GM23248 (cell line): Measurements from ENCODE around the gene ZDHHC24. TPM values are rescaled to one million over a fixed set of nuclear protein-coding genes. Genes with fewer than 3 reads are reported as not detected.

Experiments
- DNase-seq: peaks from one replicate; pipeline ENCODE4 v3.0.0-alpha.2; 2015
- H2AFZ ChIP-seq: fragments of 200-600 bp; sonication (generic); 2 replicates; pipeline ENCODE4 v1.6.1; 2016; ENCODE audit warnings: antibody characterized with exemption
- H3F3A ChIP-seq: fragments of 200-600 bp; sonication (generic); 2 replicates; pipeline ENCODE4 v1.6.1; 2016; ENCODE audit warnings: mild to moderate bottlenecking, antibody characterized with exemption, mixed run types; ENCODE audit not compliant: insufficient read depth
- H3K27ac ChIP-seq: fragments of 200-600 bp; sonication (generic); 2 replicates; pipeline ENCODE4 v1.5.1; 2016; ENCODE audit warnings: mild to moderate bottlenecking
- H3K27me3 ChIP-seq: fragments of 200-600 bp; sonication (generic); replicated peaks from 2 replicates; pipeline ENCODE4 v1.6.1; 2016; ENCODE audit warnings: mild to moderate bottlenecking; ENCODE audit not compliant: insufficient read depth
- H3K36me3 ChIP-seq: fragments of 200-600 bp; sonication (generic); 2 replicates; pipeline ENCODE4 v1.6.1; 2016; ENCODE audit warnings: low read depth, mild to moderate bottlenecking
- H3K4me1 ChIP-seq: fragments of 200-600 bp; sonication (generic); 2 replicates; pipeline ENCODE4 v1.6.1; 2016; ENCODE audit warnings: mild to moderate bottlenecking; ENCODE audit not compliant: insufficient read depth
- H3K4me2 ChIP-seq: fragments of 200-600 bp; sonication (generic); one replicate; pipeline ENCODE4 v1.6.1; 2016; ENCODE audit warnings: mild to moderate bottlenecking; ENCODE audit not compliant: unreplicated experiment
- H3K4me3 ChIP-seq: fragments of 200-600 bp; sonication (generic); 2 replicates; pipeline ENCODE4 v1.5.1; 2016; ENCODE audit warnings: mild to moderate bottlenecking
- H3K79me2 ChIP-seq: fragments of 200-600 bp; sonication (generic); 2 replicates; pipeline ENCODE4 v1.6.1; 2016; ENCODE audit warnings: mild to moderate bottlenecking; ENCODE audit not compliant: insufficient read depth
- H3K9ac ChIP-seq: fragments of 200-600 bp; sonication (generic); 2 replicates; pipeline ENCODE4 v1.6.1; 2016; ENCODE audit warnings: mild to moderate bottlenecking
- H3K9me2 ChIP-seq: fragments of 200-600 bp; sonication (generic); 2 replicates; pipeline ENCODE4 v1.6.1; 2016; ENCODE audit warnings: mixed run types, mild to moderate bottlenecking, moderate library complexity; ENCODE audit not compliant: insufficient read depth
- H3K9me3 ChIP-seq: fragments of 200-600 bp; sonication (generic); one replicate; pipeline ENCODE4 v1.6.1; 2017; ENCODE audit warnings: low read depth
- H4K20me1 ChIP-seq: fragments of 200-600 bp; sonication (generic); 2 replicates; pipeline ENCODE4 v1.6.0; 2016; ENCODE audit not compliant: insufficient read depth
- EZH2 ChIP-seq: fragments of 200-600 bp; sonication (generic); IDR thresholded peaks from 2 replicates; pipeline ENCODE4 v1.6.1; 2018; ENCODE audit warnings: antibody characterized with exemption, mild to moderate bottlenecking; ENCODE audit not compliant: insufficient read depth, poor library complexity, severe bottlenecking
- EZH2phosphoT487 ChIP-seq: fragments of 200-600 bp; sonication (generic); IDR thresholded peaks from 2 replicates; pipeline ENCODE4 v1.6.1; 2018; ENCODE audit warnings: antibody characterized with exemption, moderate library complexity, mild to moderate bottlenecking, low read depth; ENCODE audit not compliant: insufficient read depth
- WGBS, 2 experiments: methylation state at CpG; one replicate each; pipeline ENCODE4 v1.1.6; 2015 to 2017; ENCODE audit warnings: low lambda C conversion rate in 2 of 2, low coverage in 1 of 2; ENCODE audit errors: missing lambda C conversion rate in 2 of 2; 5-methylcytosine and 5-hydroxymethylcytosine counted together
- in situ Hi-C: fragments of 300-500 bp; cut with MboI; formaldehyde crosslinking; loops from 2 replicates; pipeline ENCODE4 v1.15.0; 2020
- polyA plus RNA-seq: library from polyadenylated mRNA; unstranded; fragments of >200 nt; fragmentation: Nextera tagmentation; extraction: Ambion mirVana; gene quantifications from 2 replicates; pipeline ENCODE4 v1.2.1, GENCODE V29; 2016
- total RNA-seq: library from RNA; depleted of rRNA; stranded (reverse); fragments of >200 nt; shearing (Covaris generic); gene quantifications from 2 replicates; pipeline ENCODE4 v1.2.3, GENCODE V29; 2014; rRNA removed

Gene ZDHHC24
- 20.8 and 27.3 TPM in 2 replicates for total RNA-seq
- polyA plus RNA-seq = 22.3 and 23.5 TPM in 2 replicates

GRCh38 chr11:66545701-66546367 is at the start of gene ZDHHC24:
Gene ZDHHC24 (minus strand): TSS chr11:66546048. CDS start chr11:66546003, 45 bp downstream.
- no peaks in the 10 kb centered on the region for H3K9me2 ChIP-seq
- TF ChIP-seq EZH2phosphoT487 (no peak), EZH2 (no peak)
- H3K79me2 ChIP-seq = peaks cover 7% of the 10 kb centered on the region; the same call in 1 of the 2 replicates
- 1% methylated on average over 46 to 61 of the region's 71 CpGs for WGBS, 2 experiments
- no peaks in the 10 kb centered on the region for H3K36me3 ChIP-seq
- in situ Hi-C loops = no loop called here
- DNase-seq = peak; percentile 99
- H3K27ac ChIP-seq = peak within 1 kb of the TSS; percentile 44
- peak within 1 kb of the TSS; percentile 93 for H3K9ac ChIP-seq
- H3F3A ChIP-seq = no peaks in the 10 kb centered on the region
- no peaks in the 10 kb centered on the region for H4K20me1 ChIP-seq
- peak within 1 kb of the TSS; percentile 81 for H2AFZ ChIP-seq
- H3K4me3 ChIP-seq = peak within 1 kb of the TSS; percentile 91
- peaks cover 15% of the 10 kb centered on the region; the same call in 1 of the 2 replicates for H3K4me1 ChIP-seq
- peak within 1 kb of the TSS; percentile 99 for H3K4me2 ChIP-seq
- no peaks in the 10 kb centered on the region for H3K9me3 ChIP-seq
- no peaks in the 10 kb centered on the region for H3K27me3 ChIP-seq

GRCh38 chr11:66595245-66595904 is 49.5 kb upstream of the ZDHHC24 start:
- in situ Hi-C loops = loop anchor here (25.0 kb wide), 1 partner anchor 242 kb away; the partner anchor contains the start of gene RCE1
- H4K20me1 ChIP-seq = no peaks in the 10 kb centered on the region
- peaks cover 56% of the 10 kb centered on the region for H3K79me2 ChIP-seq
- no peaks in the 10 kb centered on the region for H3K9me2 ChIP-seq
- peak overlapping the region; percentile 59 for H3K27ac ChIP-seq
- H3K9ac ChIP-seq = peak overlapping the region; percentile 55
- no peaks in the 10 kb centered on the region for H3K27me3 ChIP-seq
- peaks cover 4% of the 10 kb centered on the region; the same call in 1 of the 2 replicates for H3K36me3 ChIP-seq
- peaks cover 10% of the 10 kb centered on the region; the same call in 1 of the 2 replicates for H3K4me1 ChIP-seq
- H3K4me3 ChIP-seq = no peak overlapping the region
- DNase-seq = peak; percentile 58
- H3K4me2 ChIP-seq = peak overlapping the region; percentile 21
- H3K9me3 ChIP-seq = no peaks in the 10 kb centered on the region
- H2AFZ ChIP-seq = no peak overlapping the region
- H3F3A ChIP-seq = peaks cover 3% of the 10 kb centered on the region; the same call in 1 of the 2 replicates
- no peak for TF ChIP-seq EZH2phosphoT487
- 54 to 57% methylated on average over 5 of the region's 5 CpGs for WGBS, 2 experiments

- no peak for TF ChIP-seq EZH2
- TF ChIP-seq EZH2phosphoT487 = no peak
- Histone ChIP-seq H3F3A (no peaks in the 10 kb centered on the region), H3K4me3 (peak overlapping the region; percentile 83), H3K79me2 (peaks cover 56% of the 10 kb centered on the region), H3K27me3 (no peaks in the 10 kb centered on the region), H3K4me2 (peak overlapping the region; percentile 82), H3K9me2 (no peaks in the 10 kb centered on the region), H3K4me1 (0 out of 2 replicates have a peak, but pooled peaks cover 8% of the 10 kb centered on the region), H3K27ac (no peak overlapping the region), H3K9me3 (no peaks in the 10 kb centered on the region), H4K20me1 (no peaks in the 10 kb centered on the region), H3K36me3 (no peaks in the 10 kb centered on the region), H3K9ac (peak overlapping the region; percentile 87), H2AFZ (peak overlapping the region; percentile 96)
- in situ Hi-C loops = loop anchor here (25.0 kb wide), 1 partner anchor 244 kb away; the partner anchor contains the start of gene RCE1
- WGBS, 2 experiments = 25 to 38% methylated on average over 7 of the region's 7 CpGs
- DNase-seq = peak; percentile 28
Observed at GRCh38 chr11:66593650-66594049, 47.8 kb upstream of the ZDHHC24 start.

GRCh38 chr11:66593303-66593635 is 47.4 kb upstream of the ZDHHC24 start:
- TF ChIP-seq EZH2phosphoT487 (no peak), EZH2 (no peak)
- Histone ChIP-seq H3K27me3 (no peaks in the 10 kb centered on the region), H2AFZ (peak overlapping the region; percentile 96), H3K4me3 (peak overlapping the region; percentile 83), H4K20me1 (no peaks in the 10 kb centered on the region), H3K9me2 (no peaks in the 10 kb centered on the region), H3K79me2 (peaks cover 56% of the 10 kb centered on the region), H3K9me3 (no peaks in the 10 kb centered on the region), H3K9ac (peak overlapping the region; percentile 87), H3K4me2 (peak overlapping the region; percentile 82), H3K27ac (peak overlapping the region; percentile 74), H3K4me1 (0 out of 2 replicates have a peak, but pooled peaks cover 8% of the 10 kb centered on the region), H3F3A (no peaks in the 10 kb centered on the region), H3K36me3 (no peaks in the 10 kb centered on the region)
- DNase-seq = peak; percentile 33
- in situ Hi-C loops = loop anchor here (25.0 kb wide), 1 partner anchor 244 kb away; the partner anchor contains the start of gene RCE1
- 5 to 6% methylated on average over 12 of the region's 12 CpGs for WGBS, 2 experiments
